K562 (cell line): Measurements from ENCODE around the gene ERBB4. TPM values are rescaled to one million over a fixed set of nuclear protein-coding genes. Genes with fewer than 3 reads are reported as not detected.

Source experiments
- ATAC-seq: fragments of 200-7000 bp; cut with Tn5 transposase; 3 replicates; pipeline ENCODE4 v1.9.1; 2020; ENCODE audit warnings: moderate library complexity
- BruUV-seq: library from RNA; stranded (reverse); fragments of 400-500 nt; replicated peaks from 2 replicates; lab custom pipeline; 2021; lab: Mats Ljungman, UMichigan
- CTCF ChIA-PET: fragments of 300-600 bp; formaldehyde crosslinking; extraction: SDS; loops from one replicate; lab custom pipeline; 2021; ENCODE audit warnings: low intra/inter-chr PET ratio; lab: Yijun Ruan, JAX
- POLR2A ChIA-PET: fragments of 300-600, 350-650 bp; sonication (Branson Sonifier 250); formaldehyde crosslinking; extraction: SDS; loops from one replicate; lab custom pipeline; 2021; ENCODE audit warnings: antibody characterized with exemption, inconsistent platforms; lab: Yijun Ruan, JAX
- DNase-seq, 4 experiments: peaks; one replicate each; pipeline versions ENCODE4 v3.0.0 to v3.0.0-alpha.2; 2011 to 2018; ENCODE audit warnings: low spot score in 3 of 4, mixed read lengths in 3 of 4; ENCODE audit errors: extremely low read depth in 1 of 4
- FAIRE-seq: peaks from 2 replicates; lab custom pipeline; 2011; peaks lifted over from hg19 to GRCh38; lab: Jason Lieb, UNC
- H2AFZ ChIP-seq: 2 replicates; pipeline ENCODE4 v1.6.0; 2011; ENCODE audit warnings: low read depth, low read length, control low read depth, inconsistent platforms
- H3K27ac ChIP-seq: fragments of 200-600 bp; 3 replicates; pipeline ENCODE4 v1.8.0; 2011; ENCODE audit warnings: low read depth, mild to moderate bottlenecking, control low read depth, inconsistent platforms, low read length, moderate library complexity, mixed read lengths; ENCODE audit errors: extremely low read depth
- H3K27me3 ChIP-seq, 2 experiments: fragments of 300-600 bp in 1 of 2; 2 replicates in 1 of 2; 3 replicates in 1 of 2; pipeline versions ENCODE4 v1.6.0 to v1.8.0; 2011; ENCODE audit warnings: inconsistent platforms in 2 of 2, low read length in 2 of 2, mild to moderate bottlenecking in 1 of 2, mixed read lengths in 1 of 2, moderate library complexity in 1 of 2; ENCODE audit not compliant: control insufficient read depth in 2 of 2, insufficient read depth in 2 of 2
- H3K36me3 ChIP-seq: fragments of 300-600 bp; 3 replicates; pipeline ENCODE4 v1.8.0; 2011; ENCODE audit warnings: mild to moderate bottlenecking, low read length, inconsistent platforms; ENCODE audit not compliant: control insufficient read depth, insufficient read depth
- H3K4me1 ChIP-seq, 2 experiments: fragments of 200-600 bp in 1 of 2; replicated peaks in 1 of 2; 2 replicates in 1 of 2; 3 replicates in 1 of 2; pipeline versions ENCODE4 v1.5.1 to v1.8.0; 2011; ENCODE audit warnings: inconsistent platforms in 2 of 2, low read length in 2 of 2, mild to moderate bottlenecking in 1 of 2, mixed read lengths in 1 of 2, moderate library complexity in 1 of 2; ENCODE audit not compliant: control insufficient read depth in 2 of 2, insufficient read depth in 2 of 2
- H3K4me2 ChIP-seq: 2 replicates; pipeline ENCODE4 v1.6.1; 2011; ENCODE audit warnings: low read length, control low read depth, inconsistent platforms, mixed read lengths; ENCODE audit not compliant: insufficient read depth
- H3K4me3 ChIP-seq: fragments of 200-600 bp; sonication (generic), shearing (Covaris generic); 2 replicates; pipeline ENCODE4 v1.5.1; 2016; ENCODE audit warnings: control low read depth, inconsistent platforms
- H3K79me2 ChIP-seq: fragments of 200-600 bp; 3 replicates; pipeline ENCODE4 v1.8.0; 2011; ENCODE audit warnings: low read length, inconsistent platforms; ENCODE audit not compliant: control insufficient read depth, insufficient read depth
- H3K9ac ChIP-seq, 2 experiments: 2 replicates each; pipeline versions ENCODE4 v1.6.0 to v1.6.1; 2011; ENCODE audit warnings: low read depth in 2 of 2, low read length in 2 of 2, control low read depth in 1 of 2, inconsistent platforms in 1 of 2, mild to moderate bottlenecking in 1 of 2, mixed read lengths in 1 of 2; ENCODE audit not compliant: insufficient read depth in 1 of 2
- H3K9me1 ChIP-seq: one replicate; pipeline ENCODE4 v1.6.0; 2011; ENCODE audit warnings: inconsistent platforms, mild to moderate bottlenecking, low read length, moderate library complexity; ENCODE audit not compliant: control insufficient read depth, insufficient read depth
- H3K9me3 ChIP-seq: replicated peaks from 2 replicates; pipeline ENCODE4 v1.5.1; 2011; ENCODE audit warnings: low read depth, low read length, inconsistent platforms; ENCODE audit not compliant: control insufficient read depth, insufficient read depth
- H4K20me1 ChIP-seq: replicated peaks from 2 replicates; pipeline ENCODE4 v1.6.1; 2011; ENCODE audit warnings: low read length, inconsistent platforms, mixed read lengths; ENCODE audit not compliant: control insufficient read depth, insufficient read depth
- DEAF1 ChIP-seq: fragments of 450-650 bp; formaldehyde crosslinking; IDR thresholded peaks from 2 replicates; pipeline ENCODE4 v1.4.0; 2020; ENCODE audit warnings: mild to moderate bottlenecking, moderate library complexity
- E2F1 ChIP-seq: sonication (generic); formaldehyde crosslinking; IDR thresholded peaks from 2 replicates; pipeline ENCODE4 v1.8.1; 2023; ENCODE audit warnings: mild to moderate bottlenecking, missing genetic modification reagents, moderate library complexity
- ELK1 ChIP-seq: sonication (generic); formaldehyde crosslinking; IDR thresholded peaks from 2 replicates; pipeline ENCODE4 v1.8.1; 2022; ENCODE audit warnings: missing genetic modification reagents
- ERF ChIP-seq: fragments of 450-650 bp; formaldehyde crosslinking; IDR thresholded peaks from 2 replicates; pipeline ENCODE4 v1.4.0; 2020; ENCODE audit warnings: mild to moderate bottlenecking, mixed read lengths
- GTF2B ChIP-seq: IDR thresholded peaks from 2 replicates; pipeline ENCODE4 v1.6.1; 2011; ENCODE audit not compliant: insufficient read length; ENCODE audit errors: extremely low read depth
- SMAD3 ChIP-seq: fragments of 450-650 bp; formaldehyde crosslinking; conservative IDR thresholded peaks from 2 replicates; pipeline ENCODE4 v1.4.0; 2020; ENCODE audit warnings: mild to moderate bottlenecking
- ZBTB7A ChIP-seq: IDR thresholded peaks from 2 replicates; pipeline ENCODE4 v1.6.1; 2011; ENCODE audit warnings: low read depth, mild to moderate bottlenecking, low read length, moderate library complexity, borderline replicate concordance; ENCODE audit not compliant: control insufficient read depth
- ZNF197 ChIP-seq: fragments of 200-800 bp; sonication (Bioruptor generic); IDR thresholded peaks from 2 replicates; pipeline ENCODE4 v1.6.1; 2016; ENCODE audit warnings: low read depth, missing genetic modification characterization, missing compliant biosample characterization
- WGBS: fragments of 100-300 bp; shearing (Covaris generic); methylation state at CpG from one replicate; pipeline ENCODE4 v1.1.6; 2016; ENCODE audit warnings: low coverage, mixed read lengths; ENCODE audit not compliant: insufficient coverage; ENCODE audit errors: missing lambda C conversion rate; 5-methylcytosine and 5-hydroxymethylcytosine counted together
- in situ Hi-C: fragments of 300-500 bp; cut with MboI; formaldehyde crosslinking; loops from 4 replicates; pipeline ENCODE4 v1.15.0; 2018; ENCODE audit warnings: inconsistent platforms, mixed read lengths
- intact Hi-C: fragments of 100-400 bp; cut with micrococcal nuclease; formaldehyde crosslinking; loops from 2 replicates; pipeline ENCODE4 v1.14.2; 2022
- polyA plus RNA-seq, 8 experiments: library from polyadenylated mRNA; depleted of rRNA in 4 of 8; stranded (reverse) in 5 of 8; unstranded in 3 of 8; fragments of >200 nt; fragmentation: Nextera tagmentation in 2 of 8; fragmentation: Illumina TruSeq in 1 of 8; extraction: Ambion mirVana in 2 of 8; extraction: Trizol in 1 of 8; gene quantifications; 2 replicates each; pipeline versions ENCODE4 v1.2.1 to v1.2.3, GENCODE V29; 2011 to 2014; ENCODE audit warnings: inconsistent platforms in 1 of 8, missing spikeins in 1 of 8
- total RNA-seq, 7 experiments: library from RNA; depleted of rRNA in 6 of 7; stranded (reverse); fragments of >200 nt in 6 of 7; fragmentation: Illumina TruSeq in 2 of 7; extraction: Trizol in 2 of 7; gene quantifications; 2 replicates each; pipeline versions ENCODE4 v1.2.1 to v1.2.3, GENCODE V29; 2011 to 2021; ENCODE audit warnings: low replicate concordance in 1 of 7

Gene ERBB4
- total and polyA plus RNA-seq, 9 of the 15 experiments (the other 6 are each of a cell fraction or from before 2014, with no cell fraction given): not detected

- Histone ChIP-seq H3K9me1 (no peaks in the 10 kb centered on the region), H3K36me3 (no peaks in the 10 kb centered on the region), H3K79me2 (no peaks in the 10 kb centered on the region), H3K4me2 (no peak overlapping the region), H4K20me1 (no peaks in the 10 kb centered on the region), H3K9ac (no peak overlapping the region), H3K4me3 (no peak overlapping the region), H3K9me3 (no peaks in the 10 kb centered on the region), H2AFZ (no peak overlapping the region), H3K27ac (no peak overlapping the region), H3K4me1 (no peaks in the 10 kb centered on the region), H3K27me3 (no peaks in the 10 kb centered on the region)
- no peak for FAIRE-seq
- ChIA-PET POLR2A (no interaction called here), CTCF (no interaction called here)
- in situ Hi-C loops: no loop called here
- no TSS peak for BruUV-seq
- no peak for ATAC-seq
- intact Hi-C loops: no loop called here
- TF ChIP-seq ERF (CRISPR knock-in tag) (no peak), ELK1 (CRISPR knock-in tag) (no peak)
- no peak for DNase-seq
Observed at GRCh38 chr2:212289301-212289700, 249.3 kb downstream of the ERBB4 start.

- Histone ChIP-seq H3K9me1 (no peaks in the 10 kb centered on the region), H3K36me3 (no peaks in the 10 kb centered on the region), H3K9me3 (no peaks in the 10 kb centered on the region), H3K27me3 (no peaks in the 10 kb centered on the region), H3K4me2 (no peak overlapping the region), H3K79me2 (no peaks in the 10 kb centered on the region), H3K9ac (no peak overlapping the region), H3K27ac (no peak overlapping the region), H4K20me1 (no peaks in the 10 kb centered on the region), H2AFZ (no peak overlapping the region), H3K4me1 (no peaks in the 10 kb centered on the region), H3K4me3 (no peak overlapping the region)
- intact Hi-C loops: no loop called here
- ChIA-PET CTCF (no interaction called here), POLR2A (no interaction called here)
- 9% methylated on average over 5 of the region's 8 CpGs for WGBS
- no peak for TF ChIP-seq DEAF1 (CRISPR knock-in tag)
- no peak for TF ChIP-seq ZNF197 (CRISPR knock-in tag)
- no peak for TF ChIP-seq SMAD3
- TF ChIP-seq ZBTB7A: no peak
- no peak for TF ChIP-seq GTF2B
- TF ChIP-seq E2F1 (CRISPR knock-in tag): no peak
- in situ Hi-C loops: no loop called here
- ATAC-seq: no peak
- no peak for FAIRE-seq
- BruUV-seq: no TSS peak
- no peak for DNase-seq
Observed at GRCh38 chr2:212288308-212288707, 250.3 kb downstream of the ERBB4 start.
